NCI-H524 treated with DMSO at 0.1 percent for 48 hours (cell line): ENCODE data around the gene LTA4H.
"Not testable (repeated sequence)": the region's sequence is repeated elsewhere in the genome, so short reads cannot be mapped to it uniquely, and the experiment has no call there.

Experiments
- DNase-seq: peaks from one replicate; lab custom pipeline; 2025; lab: John Stamatoyannopoulos, UW

LTA4H gene

GRCh38 chr12:95990136-95990535 lies 45.3 kb downstream of the LTA4H start:
- DNase-seq, result no peak

GRCh38 chr12:95989504-95990123 lies 45.8 kb downstream of the LTA4H start:
- no peak for DNase-seq

- DNase-seq, result no peak
These were observed 46.7 kb downstream of the LTA4H start for GRCh38 chr12:95988506-95989275.

GRCh38 chr12:95986635-95987570 lies 48.5 kb downstream of the LTA4H start:
- DNase-seq, result no peak

- DNase-seq, result no peak
These were observed 50.7 kb downstream of the LTA4H start for GRCh38 chr12:95984682-95985081.

- no peak for DNase-seq
These were observed 52.8 kb downstream of the LTA4H start for GRCh38 chr12:95982602-95983001.

GRCh38 chr12:95980437-95980836 lies 55.0 kb downstream of the LTA4H start:
- DNase-seq, result no peak

- DNase-seq, result no peak
These were observed 56.6 kb downstream of the LTA4H start for GRCh38 chr12:95978774-95979173.

- no peak for DNase-seq
These were observed 57.0 kb downstream of the LTA4H start for GRCh38 chr12:95978351-95978750.

GRCh38 chr12:95977764-95978305 lies 57.6 kb downstream of the LTA4H start:
- DNase-seq, result no peak

- no peak for DNase-seq
These were observed 59.0 kb downstream of the LTA4H start for GRCh38 chr12:95976416-95976832.

- DNase-seq, result no peak
These were observed 59.9 kb downstream of the LTA4H start for GRCh38 chr12:95975491-95975890.

- DNase-seq, result no peak
These were observed 61.0 kb downstream of the LTA4H start for GRCh38 chr12:95974358-95974757.

GRCh38 chr12:95972832-95973456 lies 62.4 kb downstream of the LTA4H start:
- DNase-seq, result no peak

- DNase-seq, result no peak
These were observed 64.5 kb downstream of the LTA4H start for GRCh38 chr12:95970905-95971304.

GRCh38 chr12:95969116-95969515 lies 66.3 kb downstream of the LTA4H start:
- not testable (repeated sequence) for DNase-seq

GRCh38 chr12:95967301-95967700 lies 68.1 kb downstream of the LTA4H start:
- no peak for DNase-seq

GRCh38 chr12:95966287-95966870 lies 69.0 kb downstream of the LTA4H start:
- no peak for DNase-seq

GRCh38 chr12:95963096-95963495 lies 72.3 kb downstream of the LTA4H start:
- no peak for DNase-seq

GRCh38 chr12:95962222-95962621 lies 73.2 kb downstream of the LTA4H start:
- no peak for DNase-seq

GRCh38 chr12:95960241-95960640 lies 75.1 kb downstream of the LTA4H start:
- DNase-seq, result no peak
